Pulmonary artery endothelial cell (primary cell): ENCODE data around the gene SHISA5. TPM values are rescaled to one million over a fixed set of nuclear protein-coding genes. Genes with fewer than 3 reads are reported as not detected.

Source experiments
- DNase-seq: peaks from one replicate; pipeline ENCODE4 v3.0.0-alpha.2; 2011; ENCODE audit warnings: low read depth, low spot score
- total RNA-seq: library from RNA; depleted of rRNA; stranded (reverse); fragments of >200 nt; gene quantifications from 2 replicates; pipeline ENCODE4 v1.2.3, GENCODE V29; 2014

The SHISA5 gene
- total RNA-seq, 1 donor from 2014 or later = 132 TPM

- no peak for DNase-seq
Measured at GRCh38 chr3:48431224-48432029, 72.5 kb downstream of the SHISA5 start.

- no peak for DNase-seq
Measured at GRCh38 chr3:48430708-48431101, 73.3 kb downstream of the SHISA5 start.

GRCh38 chr3:48429960-48430707 lies 73.8 kb downstream of the SHISA5 start, which contains the start of gene PLXNB1:
PLXNB1 (minus strand) TSS chr3:48430086; CDS start chr3:48424611, 5,475 bp downstream.
- no peak for DNase-seq

DNA sequence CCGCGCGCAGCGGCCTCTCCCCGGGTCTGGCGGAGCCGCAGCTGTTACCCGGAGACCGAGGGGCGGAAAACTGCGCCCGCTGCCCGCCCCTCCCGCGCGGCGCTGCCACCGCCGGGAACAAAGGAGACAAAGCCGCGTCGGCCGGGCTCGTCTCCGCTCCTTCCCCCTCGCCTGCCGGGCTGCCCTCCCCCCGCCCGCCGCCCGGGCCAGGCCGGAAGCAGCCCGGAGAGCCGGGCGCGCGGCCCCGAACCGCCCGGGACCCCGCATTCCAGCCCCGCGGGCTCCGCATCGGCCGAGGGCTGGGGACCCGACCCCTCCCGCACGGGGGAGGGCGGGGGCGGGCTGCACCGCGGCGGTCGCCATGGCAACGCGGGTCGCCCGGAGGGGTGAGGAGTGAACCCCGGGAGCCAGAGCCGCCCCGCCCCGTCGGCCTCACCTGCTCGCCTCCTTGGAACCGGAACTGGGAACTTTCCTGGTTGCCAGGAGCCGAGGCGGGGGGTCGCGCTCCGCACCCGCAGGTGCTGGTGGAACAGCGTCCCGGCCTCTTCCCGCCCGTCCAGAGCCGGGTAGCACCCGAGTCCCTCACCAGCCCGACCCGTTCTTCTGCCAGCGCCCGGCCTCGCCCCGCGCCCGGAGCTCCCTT lies 74.5 kb downstream of the SHISA5 start:
- DNase-seq = no peak

- DNase-seq = no peak
Measured at GRCh38 chr3:48428572-48429316, 75.2 kb downstream of the SHISA5 start.

- DNase-seq = no peak
Measured at GRCh38 chr3:48428088-48428571, 75.8 kb downstream of the SHISA5 start.

DNA sequence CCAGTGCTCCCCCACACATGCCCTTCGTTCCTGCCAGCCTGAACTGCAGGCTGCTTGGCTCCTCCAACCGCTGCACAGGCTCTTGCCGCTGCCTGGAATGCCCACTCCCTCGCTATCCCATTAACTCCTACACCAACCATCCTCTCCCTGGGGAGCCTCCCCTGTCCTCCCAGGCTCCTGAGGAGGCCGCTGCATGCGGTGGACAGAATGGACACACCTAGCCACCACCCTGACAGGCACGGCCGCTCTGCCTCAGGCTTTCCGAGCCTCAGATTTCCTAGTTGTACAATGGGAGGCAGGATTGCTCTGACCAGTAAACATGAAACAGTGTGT lies 76.4 kb downstream of the SHISA5 start:
- no peak for DNase-seq

GRCh38 chr3:48426944-48427629 lies 76.9 kb downstream of the SHISA5 start:
- DNase-seq = no peak

DNA sequence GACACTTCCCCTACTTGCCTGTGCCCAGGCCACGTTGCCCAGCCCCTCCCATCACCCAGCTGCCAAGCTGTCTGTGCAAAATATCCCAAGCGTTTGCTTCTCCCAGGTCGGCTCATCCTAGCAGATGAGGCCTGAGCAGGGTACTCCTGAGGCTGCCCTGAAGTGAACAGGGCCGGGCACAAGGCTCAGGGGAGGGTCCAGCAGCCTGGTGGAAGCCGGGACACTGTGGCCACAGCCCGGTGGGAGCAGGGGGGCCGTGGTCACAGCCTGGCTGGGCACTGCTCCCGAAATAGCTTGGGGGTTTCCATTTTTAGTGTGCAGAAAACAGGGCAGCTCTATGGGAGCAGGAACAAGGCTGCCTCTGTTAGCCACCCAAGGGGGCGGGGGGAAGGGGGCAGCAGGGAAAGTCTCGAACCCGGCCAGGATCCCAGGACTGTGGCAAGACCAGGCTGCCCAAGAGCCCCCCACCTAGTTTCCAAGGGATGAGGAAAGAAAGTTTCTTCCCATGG lies 77.5 kb downstream of the SHISA5 start:
- no peak for DNase-seq

DNA sequence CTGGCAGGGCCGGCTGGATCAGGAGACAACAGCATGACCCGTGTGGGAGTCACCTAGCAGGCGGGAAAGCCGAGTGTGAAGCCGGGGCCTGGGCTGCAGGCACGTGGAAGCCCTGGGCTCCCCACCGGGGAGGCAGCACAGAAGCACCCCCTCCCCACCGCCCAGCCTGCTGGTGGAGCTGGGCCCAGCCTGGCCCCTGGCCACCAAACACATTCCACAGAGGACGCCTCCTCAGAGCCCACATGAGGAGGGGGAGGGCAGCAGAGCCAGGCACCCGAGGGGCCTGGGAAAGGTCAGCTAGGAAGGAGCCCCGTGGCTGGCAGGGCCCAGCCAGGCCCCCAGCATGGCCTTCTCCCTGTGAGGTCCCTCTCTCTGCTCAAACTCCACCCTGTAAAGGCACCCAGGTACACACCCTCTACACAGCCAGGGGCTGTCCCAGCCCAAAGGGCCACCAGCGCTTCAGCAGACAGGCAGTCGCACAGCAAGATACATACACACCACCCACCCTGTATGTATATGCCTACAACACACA lies 78.6 kb downstream of the SHISA5 start:
- no peak for DNase-seq

DNA sequence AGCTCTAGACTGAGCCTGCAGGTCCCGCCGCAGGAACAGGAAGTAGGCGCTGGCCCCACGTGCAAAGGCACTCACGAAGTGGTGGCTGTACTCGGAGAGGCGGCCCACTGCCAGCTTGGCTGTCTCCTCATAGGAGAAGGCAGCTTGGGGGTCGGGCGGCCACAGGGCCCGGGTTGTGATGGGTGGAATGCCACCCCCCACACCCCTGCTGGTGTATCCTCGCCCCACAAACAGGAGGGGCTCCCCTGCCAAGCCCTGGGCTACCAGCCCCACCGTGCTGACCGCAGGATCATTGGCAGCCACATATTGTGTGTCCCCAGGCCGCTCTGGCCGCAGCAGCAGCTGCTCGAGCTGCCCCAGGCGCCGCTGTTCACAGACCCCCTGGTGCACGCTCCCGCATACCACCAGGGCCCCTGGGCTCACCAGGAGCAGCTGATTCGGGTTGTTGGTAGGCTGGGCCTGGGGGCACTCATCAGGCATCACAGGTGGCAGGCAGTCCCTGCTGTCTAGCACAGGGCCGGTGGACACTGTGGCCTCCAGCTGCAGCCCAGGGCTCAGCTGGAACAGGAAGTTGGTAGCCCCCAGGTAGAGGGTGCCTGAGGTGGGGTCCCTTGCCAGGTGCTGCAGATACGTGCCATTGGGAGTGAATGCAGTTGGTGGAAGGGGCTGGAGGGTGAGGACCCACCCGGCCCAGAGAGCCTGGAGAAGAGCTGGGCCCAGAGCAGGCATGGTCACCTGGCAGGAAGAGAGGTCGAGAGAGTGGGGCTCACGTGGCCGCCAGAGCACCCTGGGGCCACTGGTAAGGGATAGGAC lies 79.9 kb downstream of the SHISA5 start:
- no peak for DNase-seq

DNA sequence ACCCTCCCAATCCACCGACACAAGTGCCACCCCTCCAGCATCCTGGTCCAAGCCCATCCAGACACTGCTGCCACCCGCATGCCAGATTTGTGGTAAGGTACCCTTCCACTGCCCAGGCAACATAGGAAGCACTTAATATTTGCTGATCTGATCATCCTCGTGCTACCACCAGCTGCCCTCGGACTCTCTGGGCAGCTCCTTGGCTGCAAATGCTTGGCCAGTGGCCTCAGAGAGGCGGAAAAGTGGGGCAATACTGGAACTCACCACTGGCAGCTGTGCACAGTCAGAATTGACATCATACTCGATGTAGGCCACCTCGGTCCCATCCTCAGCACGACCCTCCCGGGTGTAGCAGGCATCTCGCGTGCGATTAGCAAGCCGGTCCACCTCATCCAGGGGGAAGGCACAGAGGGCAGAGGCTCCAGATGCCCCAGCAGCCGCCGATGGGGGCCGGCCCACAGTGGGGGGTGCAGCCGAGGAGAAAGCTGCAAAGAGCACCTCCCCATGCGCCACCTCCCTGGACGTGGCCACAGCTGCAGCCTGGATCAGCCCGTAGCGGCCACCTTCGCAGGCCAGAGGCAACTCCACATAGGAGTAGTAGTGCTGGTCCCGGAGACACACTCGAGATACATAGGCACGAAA lies 80.6 kb downstream of the SHISA5 start:
- DNase-seq = no peak

GRCh38 chr3:48422681-48423080 lies 81.3 kb downstream of the SHISA5 start:
- DNase-seq = no peak

- DNase-seq = no peak
Measured at GRCh38 chr3:48422272-48422671, 81.7 kb downstream of the SHISA5 start.

- DNase-seq = no peak
Measured at GRCh38 chr3:48420561-48420960, 83.4 kb downstream of the SHISA5 start.

GRCh38 chr3:48419597-48419996 lies 84.4 kb downstream of the SHISA5 start:
- DNase-seq = no peak

- no peak for DNase-seq
Measured at GRCh38 chr3:48419149-48419548, 84.8 kb downstream of the SHISA5 start.

GRCh38 chr3:48418651-48419050 lies 85.3 kb downstream of the SHISA5 start:
- DNase-seq = no peak

DNA sequence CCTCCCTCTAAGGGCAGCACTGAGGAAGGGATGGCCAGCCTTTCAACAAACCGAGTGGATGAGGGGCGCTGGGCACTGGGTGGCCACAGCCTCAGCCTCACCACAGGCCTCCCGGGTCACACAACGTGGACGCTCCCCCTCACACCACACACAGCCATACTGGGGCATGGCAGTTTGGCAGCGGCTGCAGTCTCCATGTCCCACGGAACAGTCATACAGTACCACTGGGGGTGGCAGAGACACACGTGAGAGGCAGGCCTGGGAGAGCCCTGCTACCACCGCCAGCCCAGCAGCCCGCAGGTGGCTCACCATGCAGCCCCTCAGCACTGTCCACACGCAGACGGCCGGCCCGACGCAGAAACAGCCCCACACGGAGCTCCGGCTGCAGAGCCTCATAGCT lies 85.8 kb downstream of the SHISA5 start:
- DNase-seq = no peak
